ENCODE measurements around the gene CYLD. TPM values are rescaled to one million over a fixed set of nuclear protein-coding genes. Genes with fewer than 3 reads are reported as not detected.

Gene CYLD
- total and polyA plus RNA-seq, 12 donors, result 17.5 to 78.3 (median 48.7) TPM

GRCh38 chr16:50812876-50813466 is 71.1 kb downstream of the CYLD start:
- no peak for DNase-seq
- H3K4me1 ChIP-seq (replicated peaks in 1 of 2), result no peaks in the 10 kb centered on the region
- intact Hi-C loops (cut with DNase I), result loop anchor here in 1 of 2 donors (10.0 kb wide), 1 partner anchor 438 kb away; no protein-coding TSS in a partner anchor
- H3K4me3 ChIP-seq, result no peak overlapping the region
- no peak overlapping the region for H3K27ac ChIP-seq
- TF ChIP-seq CTCF (IDR thresholded peaks at IDR 0.05) (no peak), POLR2A (IDR thresholded peaks at IDR 0.05) (no peak)
- no peaks in the 10 kb centered on the region for H3K27me3 ChIP-seq
- WGBS, 4 donors, result 77 to 88% (median 83%) methylated on average over 8 to 9 of the region's 9 CpGs
- H3K36me3 ChIP-seq (replicated peaks in 1 of 2), result no peaks in the 10 kb centered on the region
- no peaks in the 10 kb centered on the region for H3K9me3 ChIP-seq (replicated peaks in 1 of 3)

- intact Hi-C loops (cut with DNase I), result loop anchor here in 1 of 2 donors (10.0 kb wide), 1 partner anchor 439 kb away; no protein-coding TSS in a partner anchor
- 75 to 81% (median 80%) methylated on average over 4 of the region's 4 CpGs for WGBS, 4 donors
- Histone ChIP-seq H3K9me3 (replicated peaks in 1 of 3) (no peaks in the 10 kb centered on the region), H3K36me3 (replicated peaks in 1 of 2) (no peaks in the 10 kb centered on the region), H3K27ac (no peak overlapping the region), H3K27me3 (no peaks in the 10 kb centered on the region), H3K4me1 (replicated peaks in 1 of 2) (no peaks in the 10 kb centered on the region), H3K4me3 (no peak overlapping the region)
- TF ChIP-seq CTCF (IDR thresholded peaks at IDR 0.05) (no peak), POLR2A (IDR thresholded peaks at IDR 0.05) (no peak)
- no peak for DNase-seq
These were observed 72.2 kb downstream of the CYLD start for GRCh38 chr16:50814052-50814451.

GRCh38 chr16:50814541-50814940 is 72.7 kb downstream of the CYLD start:
- 86 to 92% (median 88%) methylated on average over 7 of the region's 7 CpGs for WGBS, 4 donors
- no peaks in the 10 kb centered on the region for H3K27me3 ChIP-seq
- H3K27ac ChIP-seq, result no peak overlapping the region
- H3K9me3 ChIP-seq (replicated peaks in 1 of 3), result no peaks in the 10 kb centered on the region
- no peak overlapping the region for H3K4me3 ChIP-seq
- H3K4me1 ChIP-seq (replicated peaks in 1 of 2), result no peaks in the 10 kb centered on the region
- no peaks in the 10 kb centered on the region for H3K36me3 ChIP-seq (replicated peaks in 1 of 2)
- no peak for TF ChIP-seq CTCF (IDR thresholded peaks at IDR 0.05)
- intact Hi-C loops (cut with DNase I), result loop anchor here in 1 of 2 donors (10.0 kb wide), 1 partner anchor 440 kb away; no protein-coding TSS in a partner anchor
- no peak for DNase-seq

- no peak for DNase-seq
- Histone ChIP-seq H3K9me3 (replicated peaks in 1 of 3) (no peaks in the 10 kb centered on the region), H3K36me3 (replicated peaks in 1 of 2) (no peaks in the 10 kb centered on the region), H3K4me1 (replicated peaks in 1 of 2) (no peaks in the 10 kb centered on the region), H3K27me3 (no peaks in the 10 kb centered on the region), H3K27ac (no peak overlapping the region), H3K4me3 (no peak overlapping the region)
- intact Hi-C loops (cut with DNase I), result loop anchor here in 1 of 2 donors (10.0 kb wide), 1 partner anchor 441 kb away; no protein-coding TSS in a partner anchor
- 78 to 87% (median 86%) methylated on average over 7 of the region's 7 CpGs for WGBS, 4 donors
- no peak for TF ChIP-seq POLR2A (IDR thresholded peaks at IDR 0.05)
- TF ChIP-seq CTCF (IDR thresholded peaks at IDR 0.05), result no peak
These were observed 73.5 kb downstream of the CYLD start for GRCh38 chr16:50815382-50815781.

Data from adrenal gland (tissue), 12 donors.